ENCODE measurements around the gene GALNT17. TPM values are rescaled to one million over a fixed set of nuclear protein-coding genes. Genes with fewer than 3 reads are reported as not detected.

GALNT17 gene
- polyA plus RNA-seq, 2 donors: 1.7 to 6.1 TPM

DNA sequence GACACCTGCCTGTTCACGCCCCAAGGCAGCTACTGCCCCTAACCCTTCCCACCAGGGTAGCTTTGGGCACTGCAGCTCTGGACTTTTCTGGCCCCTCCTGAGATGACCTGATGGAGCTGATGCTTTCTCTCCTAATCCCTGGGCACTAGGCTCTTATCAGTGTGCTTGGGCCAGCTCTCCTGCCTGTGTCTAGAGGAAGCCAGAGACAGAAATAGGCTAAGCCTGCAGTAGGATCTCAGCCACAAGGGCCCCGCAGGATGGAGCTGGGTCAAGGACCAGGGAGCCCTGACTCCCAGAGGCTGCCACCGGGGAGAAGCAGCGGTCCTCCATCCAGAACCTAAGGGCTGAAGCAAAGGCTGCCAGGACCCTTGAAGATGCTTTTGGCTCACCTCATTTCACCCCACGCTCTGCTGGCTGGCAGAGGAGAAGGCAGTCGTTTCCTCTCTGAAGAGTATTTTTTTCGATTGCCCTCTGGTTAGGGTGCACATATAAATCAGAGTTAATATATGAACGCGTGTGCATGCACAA is 580.8 kb downstream of the GALNT17 start:
- H3K4me1 ChIP-seq (ENCODE audit: control insufficient read depth in 2 of 2, insufficient read depth in 2 of 2, low read length in 1 of 2): no peaks in the 10 kb centered on the region
- 81 to 86% methylated on average over 9 of the region's 9 CpGs for WGBS, 2 donors
- H3K9me3 ChIP-seq (ENCODE audit: control insufficient read depth in 2 of 2, insufficient read depth in 1 of 2, low read depth in 1 of 2, low read length in 1 of 2): no peaks in the 10 kb centered on the region
- no peaks in the 10 kb centered on the region for H3K27me3 ChIP-seq (ENCODE audit: control insufficient read depth in 1 of 2, insufficient read depth in 2 of 2, low read length in 2 of 2)
- H3K4me3 ChIP-seq (ENCODE audit: low read depth in 1 of 2, low read length in 2 of 2): no peak overlapping the region
- H3K36me3 ChIP-seq (ENCODE audit: control insufficient read depth in 2 of 2, insufficient read depth in 2 of 2, low read length in 1 of 2): no peaks in the 10 kb centered on the region
- no peak overlapping the region for H3K27ac ChIP-seq (ENCODE audit: low read depth in 2 of 2, low read length in 1 of 2)

DNA sequence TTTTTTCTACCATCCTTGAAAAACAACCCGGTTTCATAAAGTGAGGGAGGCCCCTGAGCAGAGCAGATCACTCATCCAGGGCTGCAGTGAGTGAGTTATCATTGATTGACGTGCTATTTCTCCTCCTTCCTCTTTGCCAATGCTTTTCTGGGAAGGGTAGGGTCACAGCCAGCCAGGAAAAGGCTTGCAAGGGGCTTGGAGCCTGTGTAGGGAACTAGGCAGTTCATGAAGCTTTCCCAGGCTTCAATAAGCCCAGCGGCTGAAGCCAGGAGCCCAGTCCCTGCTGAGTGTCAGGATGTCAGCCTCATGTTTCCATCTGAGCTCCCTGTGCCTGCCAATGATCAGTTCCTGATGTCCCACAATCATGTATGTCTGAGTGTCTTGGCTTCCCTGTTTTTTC is 584.7 kb downstream of the GALNT17 start:
- H3K36me3 ChIP-seq (ENCODE audit: control insufficient read depth in 2 of 2, insufficient read depth in 2 of 2, low read length in 1 of 2): no peaks in the 10 kb centered on the region
- 39 to 47% methylated on average over 3 of the region's 3 CpGs for WGBS, 2 donors
- no peaks in the 10 kb centered on the region for H3K4me1 ChIP-seq (ENCODE audit: control insufficient read depth in 2 of 2, insufficient read depth in 2 of 2, low read length in 1 of 2)
- H3K4me3 ChIP-seq (ENCODE audit: low read depth in 1 of 2, low read length in 2 of 2): no peak overlapping the region
- H3K27me3 ChIP-seq (ENCODE audit: control insufficient read depth in 1 of 2, insufficient read depth in 2 of 2, low read length in 2 of 2): no peaks in the 10 kb centered on the region
- H3K9me3 ChIP-seq (ENCODE audit: control insufficient read depth in 2 of 2, insufficient read depth in 1 of 2, low read depth in 1 of 2, low read length in 1 of 2): no peaks in the 10 kb centered on the region
- no peak overlapping the region for H3K27ac ChIP-seq (ENCODE audit: low read depth in 2 of 2, low read length in 1 of 2)

- Histone ChIP-seq H3K4me1 (ENCODE audit: control insufficient read depth in 2 of 2, insufficient read depth in 2 of 2, low read length in 1 of 2) (no peaks in the 10 kb centered on the region), H3K27me3 (ENCODE audit: control insufficient read depth in 1 of 2, insufficient read depth in 2 of 2, low read length in 2 of 2) (no peaks in the 10 kb centered on the region), H3K27ac (ENCODE audit: low read depth in 2 of 2, low read length in 1 of 2) (no peak overlapping the region), H3K9me3 (ENCODE audit: control insufficient read depth in 2 of 2, insufficient read depth in 1 of 2, low read depth in 1 of 2, low read length in 1 of 2) (no peaks in the 10 kb centered on the region), H3K36me3 (ENCODE audit: control insufficient read depth in 2 of 2, insufficient read depth in 2 of 2, low read length in 1 of 2) (no peaks in the 10 kb centered on the region), H3K4me3 (ENCODE audit: low read depth in 1 of 2, low read length in 2 of 2) (no peak overlapping the region)
- WGBS, 2 donors: 85 to 87% methylated on average over 6 of the region's 6 CpGs
Measured at GRCh38 chr7:71718563-71718962, 586.6 kb downstream of the GALNT17 start.

GRCh38 chr7:71721742-71722141 is 589.8 kb downstream of the GALNT17 start:
- H3K27ac ChIP-seq (ENCODE audit: low read depth in 2 of 2, low read length in 1 of 2): no peak overlapping the region
- no peaks in the 10 kb centered on the region for H3K36me3 ChIP-seq (ENCODE audit: control insufficient read depth in 2 of 2, insufficient read depth in 2 of 2, low read length in 1 of 2)
- H3K4me1 ChIP-seq (ENCODE audit: control insufficient read depth in 2 of 2, insufficient read depth in 2 of 2, low read length in 1 of 2): no peaks in the 10 kb centered on the region
- 68% methylated on average over 3 of the region's 3 CpGs for WGBS, 2 donors
- no peaks in the 10 kb centered on the region for H3K9me3 ChIP-seq (ENCODE audit: control insufficient read depth in 2 of 2, insufficient read depth in 1 of 2, low read depth in 1 of 2, low read length in 1 of 2)
- H3K4me3 ChIP-seq (ENCODE audit: low read depth in 1 of 2, low read length in 2 of 2): no peak overlapping the region
- no peaks in the 10 kb centered on the region for H3K27me3 ChIP-seq (ENCODE audit: control insufficient read depth in 1 of 2, insufficient read depth in 2 of 2, low read length in 2 of 2)

DNA sequence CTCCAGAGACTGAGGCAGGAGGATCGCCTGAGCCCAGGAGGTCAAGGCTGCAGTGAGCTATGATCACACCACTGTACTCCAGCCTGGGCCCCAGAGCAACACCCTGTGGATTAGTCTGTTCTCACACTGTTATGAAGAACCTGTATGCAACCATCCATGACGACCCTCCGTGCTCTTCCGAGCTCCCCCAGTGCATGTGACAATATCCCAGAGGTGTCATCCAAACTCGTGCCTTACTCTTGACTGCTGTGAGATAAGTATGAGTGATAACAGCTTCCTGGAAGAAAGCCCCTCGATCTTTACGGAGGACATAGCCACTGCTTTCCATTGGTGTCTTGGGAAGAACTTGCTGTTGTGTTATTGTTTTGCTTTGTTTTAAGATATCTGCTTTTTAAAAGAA is 591.9 kb downstream of the GALNT17 start:
- 48 to 51% methylated on average over 7 of the region's 7 CpGs for WGBS, 2 donors
- H3K27ac ChIP-seq (ENCODE audit: low read depth in 2 of 2, low read length in 1 of 2): no peak overlapping the region

GRCh38 chr7:71727347-71727746 is 595.4 kb downstream of the GALNT17 start:
- WGBS, 2 donors: 78 to 81% methylated on average over 1 of the region's 1 CpG
- Histone ChIP-seq H3K4me1 (ENCODE audit: control insufficient read depth in 2 of 2, insufficient read depth in 2 of 2, low read length in 1 of 2) (no peaks in the 10 kb centered on the region), H3K27me3 (ENCODE audit: control insufficient read depth in 1 of 2, insufficient read depth in 2 of 2, low read length in 2 of 2) (no peaks in the 10 kb centered on the region)

More for the DNA sequence above, 591.9 kb downstream of the GALNT17 start:
- Histone ChIP-seq H3K36me3 (ENCODE audit: control insufficient read depth in 2 of 2, insufficient read depth in 2 of 2, low read length in 1 of 2) (no peaks in the 10 kb centered on the region), H3K4me3 (ENCODE audit: low read depth in 1 of 2, low read length in 2 of 2) (no peak overlapping the region), H3K4me1 (ENCODE audit: control insufficient read depth in 2 of 2, insufficient read depth in 2 of 2, low read length in 1 of 2) (no peaks in the 10 kb centered on the region), H3K9me3 (ENCODE audit: control insufficient read depth in 2 of 2, insufficient read depth in 1 of 2, low read depth in 1 of 2, low read length in 1 of 2) (no peaks in the 10 kb centered on the region), H3K27me3 (ENCODE audit: control insufficient read depth in 1 of 2, insufficient read depth in 2 of 2, low read length in 2 of 2) (no peaks in the 10 kb centered on the region)

DNA sequence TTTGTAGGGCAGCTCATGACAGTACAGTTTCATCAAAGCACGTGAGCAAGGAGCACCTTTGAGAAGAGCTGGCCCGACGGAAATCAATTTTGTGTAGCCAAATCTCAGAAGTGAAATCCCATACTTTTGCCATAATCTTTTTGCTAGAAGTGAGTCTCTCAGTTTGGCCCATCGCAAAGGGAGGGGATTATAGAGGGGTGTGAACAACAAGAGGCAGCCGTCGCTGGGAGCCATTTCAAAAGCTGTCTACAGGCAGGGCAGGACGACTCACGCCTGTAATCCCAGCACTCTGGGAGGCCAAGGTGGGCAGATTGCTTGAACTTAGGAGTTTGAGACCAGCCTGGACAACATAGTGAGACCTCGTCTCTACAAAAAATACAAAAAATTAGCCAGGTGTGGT is 599.8 kb downstream of the GALNT17 start:
- no peaks in the 10 kb centered on the region for H3K27me3 ChIP-seq (ENCODE audit: control insufficient read depth in 1 of 2, insufficient read depth in 2 of 2, low read length in 2 of 2)
- no peak overlapping the region for H3K4me3 ChIP-seq (ENCODE audit: low read depth in 1 of 2, low read length in 2 of 2)
- H3K9me3 ChIP-seq (ENCODE audit: control insufficient read depth in 2 of 2, insufficient read depth in 1 of 2, low read depth in 1 of 2, low read length in 1 of 2): no peaks in the 10 kb centered on the region
- peaks cover 0 to 2% of the 10 kb centered on the region in 2 donors for H3K4me1 ChIP-seq (ENCODE audit: control insufficient read depth in 2 of 2, insufficient read depth in 2 of 2, low read length in 1 of 2)
- H3K36me3 ChIP-seq (ENCODE audit: control insufficient read depth in 2 of 2, insufficient read depth in 2 of 2, low read length in 1 of 2): no peaks in the 10 kb centered on the region
- no peak overlapping the region for H3K27ac ChIP-seq (ENCODE audit: low read depth in 2 of 2, low read length in 1 of 2)
- 76 to 84% methylated on average over 9 of the region's 9 CpGs for WGBS, 2 donors

More at GRCh38 chr7:71727347-71727746, 595.4 kb downstream of the GALNT17 start:
- no peak overlapping the region for H3K4me3 ChIP-seq (ENCODE audit: low read depth in 1 of 2, low read length in 2 of 2)
- H3K27ac ChIP-seq (ENCODE audit: low read depth in 2 of 2, low read length in 1 of 2): no peak overlapping the region
- H3K9me3 ChIP-seq (ENCODE audit: control insufficient read depth in 2 of 2, insufficient read depth in 1 of 2, low read depth in 1 of 2, low read length in 1 of 2): no peaks in the 10 kb centered on the region
- H3K36me3 ChIP-seq (ENCODE audit: control insufficient read depth in 2 of 2, insufficient read depth in 2 of 2, low read length in 1 of 2): no peaks in the 10 kb centered on the region

DNA sequence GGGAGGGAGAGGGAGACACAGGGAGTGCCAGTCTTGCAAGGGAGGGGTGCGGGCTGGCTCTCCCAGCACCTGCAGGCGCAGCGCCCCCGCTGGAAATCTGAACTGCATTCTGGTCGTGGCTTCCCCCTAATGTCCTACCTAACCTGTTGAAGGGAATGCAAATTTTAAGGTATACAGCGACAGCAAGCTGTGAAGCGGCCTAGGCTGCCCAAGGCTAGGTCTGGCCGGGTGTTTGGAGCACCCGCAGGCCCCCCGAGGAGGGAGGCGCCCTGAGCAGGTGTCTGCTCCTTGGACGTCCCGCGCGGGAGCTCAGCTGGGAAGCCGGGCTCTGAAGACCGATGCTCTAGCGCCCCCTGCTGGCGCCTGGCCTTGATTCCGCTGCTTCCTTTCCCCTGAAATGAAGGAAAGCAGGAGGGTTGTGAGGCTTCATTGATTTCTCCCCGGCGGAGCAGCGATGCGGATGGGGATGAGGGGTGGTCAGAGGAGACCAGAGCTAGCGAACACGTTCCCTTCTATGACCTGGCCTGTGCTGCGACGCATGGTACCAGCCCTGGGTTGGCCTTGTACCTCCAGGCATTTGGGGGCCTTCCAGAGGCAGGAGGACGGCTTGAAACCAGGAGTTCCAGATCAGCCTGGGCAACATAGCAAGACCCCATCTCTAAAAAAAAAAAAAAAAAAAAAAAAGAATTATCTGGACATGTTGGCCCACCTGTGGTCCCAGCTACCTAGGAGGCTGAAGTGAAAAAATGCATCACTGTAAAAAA is 601.3 kb downstream of the GALNT17 start:
- Histone ChIP-seq H3K9me3 (ENCODE audit: control insufficient read depth in 2 of 2, insufficient read depth in 1 of 2, low read depth in 1 of 2, low read length in 1 of 2) (no peaks in the 10 kb centered on the region), H3K4me1 (ENCODE audit: control insufficient read depth in 2 of 2, insufficient read depth in 2 of 2, low read length in 1 of 2) (peaks cover 0 to 2% of the 10 kb centered on the region in 2 donors), H3K4me3 (ENCODE audit: low read depth in 1 of 2, low read length in 2 of 2) (no peak overlapping the region), H3K36me3 (ENCODE audit: control insufficient read depth in 2 of 2, insufficient read depth in 2 of 2, low read length in 1 of 2) (no peaks in the 10 kb centered on the region), H3K27me3 (ENCODE audit: control insufficient read depth in 1 of 2, insufficient read depth in 2 of 2, low read length in 2 of 2) (no peaks in the 10 kb centered on the region), H3K27ac (ENCODE audit: low read depth in 2 of 2, low read length in 1 of 2) (no peak overlapping the region)
- WGBS, 2 donors: 5 to 6% methylated on average over 29 of the region's 29 CpGs

DNA sequence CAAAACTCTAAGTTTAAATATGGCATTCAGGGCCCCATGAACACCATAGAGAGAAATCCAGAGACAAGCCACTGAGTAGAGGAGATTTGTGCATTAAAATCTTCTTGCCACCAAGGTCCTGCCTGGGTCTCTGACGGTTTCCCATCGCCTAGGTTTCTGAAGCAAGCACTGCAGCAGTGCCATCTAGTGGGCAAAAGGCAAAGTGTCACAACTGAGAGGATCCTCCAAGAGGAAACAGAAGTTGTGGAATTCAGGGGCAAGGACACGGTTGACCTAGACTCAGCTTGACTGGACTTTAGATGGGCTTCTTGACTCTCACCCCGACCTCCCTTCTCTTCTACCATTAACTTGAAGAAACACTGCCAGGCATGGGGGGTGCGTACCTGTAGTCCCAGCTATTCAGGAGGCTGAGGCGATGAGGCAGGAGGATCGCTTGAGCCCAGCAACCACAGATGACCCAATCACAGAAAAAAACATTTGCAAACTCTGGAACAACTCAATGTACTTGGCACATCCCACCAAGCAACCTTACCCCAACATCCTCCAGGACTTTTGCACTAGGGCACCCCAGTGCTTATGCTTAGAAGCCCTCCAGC is 604.1 kb downstream of the GALNT17 start:
- 38% methylated on average over 7 of the region's 7 CpGs for WGBS, 2 donors
- Histone ChIP-seq H3K36me3 (ENCODE audit: control insufficient read depth in 2 of 2, insufficient read depth in 2 of 2, low read length in 1 of 2) (no peaks in the 10 kb centered on the region), H3K4me1 (ENCODE audit: control insufficient read depth in 2 of 2, insufficient read depth in 2 of 2, low read length in 1 of 2) (peaks cover 0 to 2% of the 10 kb centered on the region in 2 donors), H3K9me3 (ENCODE audit: control insufficient read depth in 2 of 2, insufficient read depth in 1 of 2, low read depth in 1 of 2, low read length in 1 of 2) (no peaks in the 10 kb centered on the region), H3K27ac (ENCODE audit: low read depth in 2 of 2, low read length in 1 of 2) (no peak overlapping the region), H3K27me3 (ENCODE audit: control insufficient read depth in 1 of 2, insufficient read depth in 2 of 2, low read length in 2 of 2) (no peaks in the 10 kb centered on the region), H3K4me3 (ENCODE audit: low read depth in 1 of 2, low read length in 2 of 2) (no peak overlapping the region)
